Right lobe of liver (tissue), 6 donors: ENCODE data around the gene RPS6KA4. TPM values are rescaled to one million over a fixed set of nuclear protein-coding genes. Genes with fewer than 3 reads are reported as not detected.

Experiments
- ATAC-seq, 4 donors: fragments of 200-7000 bp; cut with Tn5 transposase; one replicate each; pipeline ENCODE4 v1.9.1; 2020; ENCODE audit warnings: mild to moderate bottlenecking in 4 of 4, moderate library complexity in 4 of 4
- DNase-seq, 3 donors: peaks; one replicate each; pipeline ENCODE4 v3.0.0-alpha.2; 2020
- H3K27ac ChIP-seq, 3 donors: fragments of 200-600 bp; one replicate each; pipeline ENCODE4 v1.8.0; 2022
- H3K27me3 ChIP-seq, 2 donors: fragments of 200-600 bp; one replicate each; pipeline ENCODE4 v1.8.0; 2022
- H3K36me3 ChIP-seq, 4 donors: fragments of 200-600 bp; sonication (generic) in 1 of 4; one replicate each; pipeline versions ENCODE4 v1.5.1 to v1.8.0; 2017 to 2022; ENCODE audit warnings: control low read depth in 1 of 4
- H3K4me1 ChIP-seq, 4 donors: fragments of 200-600 bp; sonication (generic) in 1 of 4; one replicate each; pipeline versions ENCODE4 v1.5.1 to v1.8.0; 2017 to 2022; ENCODE audit warnings: control low read depth in 1 of 4
- H3K4me3 ChIP-seq, 3 donors: fragments of 200-600 bp; one replicate each; pipeline ENCODE4 v1.8.0; 2022
- H3K9me3 ChIP-seq, 4 donors: fragments of 200-600 bp; sonication (generic) in 1 of 4; one replicate each; pipeline versions ENCODE4 v1.5.1 to v1.8.0; 2017 to 2022; ENCODE audit warnings: control low read depth in 1 of 4
- CTCF ChIP-seq, 4 donors: fragments of 200-600 bp in 3 of 4; fragments of 450-650 bp in 1 of 4; IDR thresholded peaks; one replicate each; pipeline versions ENCODE4 v1.5.1 to v1.8.0; 2016 to 2022; ENCODE audit warnings: antibody characterized with exemption in 4 of 4, mild to moderate bottlenecking in 2 of 4
- POLR2A ChIP-seq: fragments of 450-650 bp; IDR thresholded peaks from one replicate; pipeline ENCODE4 v1.6.1; 2017; ENCODE audit warnings: antibody characterized with exemption, mild to moderate bottlenecking
- WGBS: methylation state at CpG from one replicate; pipeline ENCODE4 v1.1.6; 2018; ENCODE audit warnings: low coverage, low lambda C conversion rate; ENCODE audit not compliant: insufficient coverage; ENCODE audit errors: missing lambda C conversion rate; 5-methylcytosine and 5-hydroxymethylcytosine counted together
- intact Hi-C, 2 donors: fragments of 100-400 bp; cut with DNase I; formaldehyde crosslinking; loops; one replicate each; pipeline versions ENCODE4 v1.11.2 to v1.14.1; 2022
- total RNA-seq, 6 experiments: library from RNA; depleted of rRNA in 2 of 6; stranded (reverse); fragments of >200 nt in 2 of 6; fragmentation: NEBNext Ultra II Directional in 3 of 6; extraction: Animal tissue kit (Norgen Biotek cat#: 25700) in 3 of 6; gene quantifications; one replicate each; pipeline versions ENCODE4 v1.1.0 to v1.2.4, GENCODE V29; 2016 to 2023
- donor health status: DM: no; HTN: yes; CAD: no.
- donor health status: DM: no; HTN: no; CAD: no.
- donor health status: DM: no; HTN: no; CAD: no.
- donor health status: DM: no; HTN: yes; CAD: no.
- donor health status: DM: no; HTN: yes; CAD: no.

RPS6KA4 gene
- total RNA-seq, 6 experiments from 2014 or later = 6.6 to 17.9 (median 10.3) TPM

GRCh38 chr11:64409707-64410403, 50.9 kb downstream of the RPS6KA4 start:
- H3K27ac ChIP-seq = no peak overlapping the region
- no peak overlapping the region for H3K4me3 ChIP-seq
- H3K36me3 ChIP-seq = no peaks in the 10 kb centered on the region
- peak; percentile 42 to 58 (median 54) for ATAC-seq
- 28% methylated on average over 14 of the region's 16 CpGs for WGBS
- intact Hi-C loops = no loop called here
- DNase-seq = peak in 1 of 3 donors; percentile 47
- no peaks in the 10 kb centered on the region for H3K4me1 ChIP-seq
- no peaks in the 10 kb centered on the region for H3K9me3 ChIP-seq
- H3K27me3 ChIP-seq = no peaks in the 10 kb centered on the region
- TF ChIP-seq POLR2A (no peak), CTCF (IDR thresholded peaks at IDR 0.05) (no peak)

- Histone ChIP-seq H3K4me3 (no peak overlapping the region), H3K9me3 (no peaks in the 10 kb centered on the region), H3K4me1 (no peaks in the 10 kb centered on the region), H3K27ac (no peak overlapping the region), H3K27me3 (no peaks in the 10 kb centered on the region), H3K36me3 (no peaks in the 10 kb centered on the region)
- peak in 2 of 4 donors; percentile 20 to 45 for ATAC-seq
- DNase-seq = peak in 1 of 3 donors; percentile 33
- intact Hi-C loops = no loop called here
- WGBS = no CpG with 5 or more reads among the region's 7 CpGs
- no peak for TF ChIP-seq CTCF (IDR thresholded peaks at IDR 0.05)
- TF ChIP-seq POLR2A = no peak
These were observed 51.4 kb downstream of the RPS6KA4 start for GRCh38 chr11:64410404-64410734.

- peak in 1 of 3 donors; percentile 10 for DNase-seq
- H3K27me3 ChIP-seq = no peaks in the 10 kb centered on the region
- intact Hi-C loops = no loop called here
- no peaks in the 10 kb centered on the region for H3K9me3 ChIP-seq
- TF ChIP-seq CTCF (IDR thresholded peaks at IDR 0.05) (no peak), POLR2A (no peak)
- ATAC-seq = no peak
- H3K27ac ChIP-seq = no peak overlapping the region
- no peak overlapping the region for H3K4me3 ChIP-seq
- H3K4me1 ChIP-seq = no peaks in the 10 kb centered on the region
- 53% methylated on average over 3 of the region's 3 CpGs for WGBS
- H3K36me3 ChIP-seq = no peaks in the 10 kb centered on the region
These were observed 54.5 kb downstream of the RPS6KA4 start for GRCh38 chr11:64413417-64413816.

DNA sequence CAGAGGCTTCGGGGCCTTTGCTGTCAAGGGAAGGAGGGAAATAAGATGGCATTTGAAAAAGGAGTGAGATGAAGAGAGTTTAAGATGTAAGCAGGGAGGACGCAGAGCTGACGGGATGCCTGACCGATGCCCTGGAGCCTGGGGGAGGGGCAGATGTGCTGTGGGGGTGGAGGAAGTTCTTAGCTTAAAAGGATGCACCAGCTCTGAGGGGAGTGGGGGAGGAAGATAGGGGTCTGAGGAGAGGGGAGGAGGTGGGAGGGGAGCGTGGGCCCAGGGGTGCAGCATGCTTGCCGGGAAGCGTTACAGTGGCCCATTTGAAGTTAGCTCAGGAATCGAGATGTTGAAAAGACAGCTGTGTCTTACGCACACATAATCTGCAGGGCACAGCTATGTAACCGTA, 56.3 kb downstream of the RPS6KA4 start:
- DNase-seq (peak in 1 of 3 donors; percentile 27), ATAC-seq (no peak)
- Histone ChIP-seq H3K27me3 (no peaks in the 10 kb centered on the region), H3K27ac (no peak overlapping the region), H3K4me3 (no peak overlapping the region), H3K36me3 (no peaks in the 10 kb centered on the region), H3K4me1 (no peaks in the 10 kb centered on the region), H3K9me3 (no peaks in the 10 kb centered on the region)
- TF ChIP-seq POLR2A (no peak), CTCF (IDR thresholded peaks at IDR 0.05) (no peak)
- 66% methylated on average over 6 of the region's 10 CpGs for WGBS
- intact Hi-C loops = no loop called here
